Activated T-cell treated with anti-CD3 and anti-CD28 coated beads, Interleukin-2, amount 50 U/mL, for 1 hour (primary cell): ENCODE results near the gene GOLGB1.
"Not testable (repeated sequence)": the region's sequence is repeated elsewhere in the genome, so short reads cannot be mapped to it uniquely, and the experiment has no call there.

Experiments
- DNase-seq: peaks from one replicate; pipeline ENCODE4 v3.0.0-alpha.2; 2020

GOLGB1 gene

GRCh38 chr3:121739902-121740301 is 9.6 kb downstream of the GOLGB1 start:
- no peak for DNase-seq

- DNase-seq = no peak
These were observed 11.9 kb downstream of the GOLGB1 start for GRCh38 chr3:121737644-121738043.

- no peak for DNase-seq
These were observed 13.4 kb downstream of the GOLGB1 start for GRCh38 chr3:121736112-121736511.

- no peak for DNase-seq
These were observed 14.4 kb downstream of the GOLGB1 start for GRCh38 chr3:121735047-121735696.

- DNase-seq = no peak
These were observed 18.4 kb downstream of the GOLGB1 start for GRCh38 chr3:121730940-121731687.

- no peak for DNase-seq
These were observed 25.4 kb downstream of the GOLGB1 start for GRCh38 chr3:121724130-121724529.

GRCh38 chr3:121723485-121723884 is 26.1 kb downstream of the GOLGB1 start:
- DNase-seq = no peak

- no peak for DNase-seq
These were observed 27.1 kb downstream of the GOLGB1 start for GRCh38 chr3:121722411-121722810.

- no peak for DNase-seq
These were observed 29.4 kb downstream of the GOLGB1 start for GRCh38 chr3:121720163-121720562.

- no peak for DNase-seq
These were observed 30.1 kb downstream of the GOLGB1 start for GRCh38 chr3:121719423-121719822.

- no peak for DNase-seq
These were observed 31.2 kb downstream of the GOLGB1 start for GRCh38 chr3:121718205-121718846.

GRCh38 chr3:121710347-121710746 is 39.2 kb downstream of the GOLGB1 start:
- no peak for DNase-seq

- no peak for DNase-seq
These were observed 41.8 kb downstream of the GOLGB1 start for GRCh38 chr3:121707531-121708273.

GRCh38 chr3:121705541-121705940 is 44.0 kb downstream of the GOLGB1 start:
- no peak for DNase-seq

GRCh38 chr3:121703973-121704372 is 45.6 kb downstream of the GOLGB1 start:
- no peak for DNase-seq

- no peak for DNase-seq
These were observed 50.6 kb downstream of the GOLGB1 start for GRCh38 chr3:121698901-121699300.

- no peak for DNase-seq
These were observed 51.1 kb downstream of the GOLGB1 start for GRCh38 chr3:121698476-121698875.

GRCh38 chr3:121696186-121696585 is 53.4 kb downstream of the GOLGB1 start:
- no peak for DNase-seq

GRCh38 chr3:121692010-121692699 is 57.4 kb downstream of the GOLGB1 start:
- DNase-seq = no peak

- no peak for DNase-seq
These were observed 58.6 kb downstream of the GOLGB1 start for GRCh38 chr3:121690777-121691405.

GRCh38 chr3:121688747-121689146 is 60.8 kb downstream of the GOLGB1 start:
- DNase-seq = not testable (repeated sequence)

GRCh38 chr3:121681792-121682191 is 67.7 kb downstream of the GOLGB1 start:
- DNase-seq = no peak
